A549 (cell line): ENCODE results near the gene C17orf78. TPM values are rescaled to one million over a fixed set of nuclear protein-coding genes. Genes with fewer than 3 reads are reported as not detected.
"Not testable (repeated sequence)": the region's sequence is repeated elsewhere in the genome, so short reads cannot be mapped to it uniquely, and the experiment has no call there.

Source experiments
- ATAC-seq, 2 experiments: fragments of 200-7000 bp in 1 of 2; fragments of >200 bp in 1 of 2; cut with Nextera tagmentation in 1 of 2; cut with Tn5 transposase in 1 of 2; 3 replicates each; pipeline versions ENCODE4 v1.8.0 to v1.9.1; 2018 to 2020; ENCODE audit warnings: mild to moderate bottlenecking in 1 of 2, moderate library complexity in 1 of 2
- CTCF ChIA-PET: fragments of 300-600 bp; sonication (Branson Sonifier 250); formaldehyde crosslinking; extraction: SDS; loops from one replicate; lab custom pipeline; 2021; ENCODE audit warnings: antibody characterized with exemption, inconsistent platforms; lab: Yijun Ruan, JAX
- POLR2A ChIA-PET: fragments of 350-600 bp; formaldehyde crosslinking; extraction: SDS; loops from one replicate; lab custom pipeline; 2021; ENCODE audit warnings: antibody characterized with exemption, inconsistent platforms; lab: Yijun Ruan, JAX
- DNase-seq, 2 experiments: peaks; one replicate each; pipeline versions ENCODE4 v3.0.0 to v3.0.0-alpha.2; 2011 to 2016; ENCODE audit warnings: low read depth in 1 of 2, low spot score in 1 of 2
- FAIRE-seq: peaks from 2 replicates; lab custom pipeline; 2011; peaks lifted over from hg19 to GRCh38; lab: Jason Lieb, UNC
- H3K27ac ChIP-seq, 2 experiments: fragments of >200 bp; sonication (Bioruptor Twin); formaldehyde crosslinking; 3 replicates each; pipeline ENCODE4 v1.5.1; 2016 to 2017
- H3K4me1 ChIP-seq: fragments of >200 bp; sonication (Bioruptor Twin); formaldehyde crosslinking; 3 replicates; pipeline ENCODE4 v1.6.1; 2016
- H3K4me2 ChIP-seq: fragments of >200 bp; sonication (Bioruptor Twin); formaldehyde crosslinking; 3 replicates; pipeline ENCODE4 v1.6.1; 2016
- H3K4me3 ChIP-seq: fragments of >200 bp; sonication (Bioruptor Twin); formaldehyde crosslinking; 3 replicates; pipeline ENCODE4 v1.5.1; 2016
- H3K9me3 ChIP-seq: fragments of >200 bp; sonication (Bioruptor Twin); formaldehyde crosslinking; 3 replicates; pipeline ENCODE4 v1.6.1; 2016
- BCL3 ChIP-seq: fragments of >200 bp; sonication (Bioruptor Twin); formaldehyde crosslinking; IDR thresholded peaks from 3 replicates; pipeline ENCODE4 v1.6.1; 2016
- CHD2 ChIP-seq: fragments of 150-350 bp; IDR thresholded peaks from 2 replicates; pipeline ENCODE4 v1.6.1; 2014; ENCODE audit warnings: low read length; ENCODE audit not compliant: partially characterized antibody
- E2F6 ChIP-seq: IDR thresholded peaks from 2 replicates; pipeline ENCODE4 v1.6.1; 2012; ENCODE audit warnings: low read depth, borderline replicate concordance
- ELK1 ChIP-seq: fragments of 150-350 bp; IDR thresholded peaks from 2 replicates; pipeline ENCODE4 v1.6.1; 2014; ENCODE audit warnings: low read depth, mild to moderate bottlenecking, low read length
- FOXS1 ChIP-seq: fragments of 250-450 bp; sonication (Bioruptor Pico); IDR thresholded peaks from 2 replicates; pipeline ENCODE4 v1.5.0; 2020; ENCODE audit warnings: mild to moderate bottlenecking, moderate library complexity
- GATA3 ChIP-seq: IDR thresholded peaks from 2 replicates; pipeline ENCODE4 v1.6.1; 2012; ENCODE audit warnings: borderline replicate concordance
- HOXA7 ChIP-seq: fragments of 250-450 bp; sonication (Bioruptor Pico); IDR thresholded peaks from 2 replicates; pipeline ENCODE4 v1.5.0; 2020; ENCODE audit warnings: mild to moderate bottlenecking, moderate library complexity
- HOXB13 ChIP-seq: fragments of 250-450 bp; sonication (Bioruptor Pico); IDR thresholded peaks from 2 replicates; pipeline ENCODE4 v1.5.0; 2020; ENCODE audit warnings: low read depth, mild to moderate bottlenecking, moderate library complexity
- JUN ChIP-seq, 2 experiments: fragments of >200 bp; sonication (Bioruptor Twin); formaldehyde crosslinking; IDR thresholded peaks; 2 replicates in 1 of 2; 3 replicates in 1 of 2; pipeline ENCODE4 v1.6.1; 2016 to 2017
- KDM1A ChIP-seq: fragments of 200-600 bp; sonication (generic); IDR thresholded peaks from 2 replicates; pipeline ENCODE4 v1.6.1; 2016; ENCODE audit warnings: low read depth, mild to moderate bottlenecking
- MAZ ChIP-seq: fragments of 150-350 bp; IDR thresholded peaks from 2 replicates; pipeline ENCODE4 v1.6.1; 2014; ENCODE audit warnings: antibody characterized with exemption, low read depth, low read length, borderline replicate concordance
- NFE2L2 ChIP-seq: fragments of 150-350 bp; conservative IDR thresholded peaks from 2 replicates; pipeline ENCODE4 v1.6.1; 2014; ENCODE audit warnings: low read length
- NR3C1 ChIP-seq: fragments of >200 bp; sonication (Bioruptor Twin); formaldehyde crosslinking; IDR thresholded peaks from 3 replicates; pipeline ENCODE4 v1.6.1; 2017
- POLR2A ChIP-seq: IDR thresholded peaks from 2 replicates; pipeline ENCODE4 v1.6.1; 2012; ENCODE audit warnings: mild to moderate bottlenecking, low read length
- RAD21 ChIP-seq, 2 experiments: fragments of >200 bp in 1 of 2; sonication (Bioruptor Twin) in 1 of 2; formaldehyde crosslinking in 1 of 2; IDR thresholded peaks in 1 of 2; conservative IDR thresholded peaks in 1 of 2; 2 replicates in 1 of 2; 3 replicates in 1 of 2; pipeline ENCODE4 v1.6.1; 2012 to 2018; ENCODE audit warnings: inconsistent platforms in 1 of 2
- RCOR1 ChIP-seq: fragments of 150-350 bp; IDR thresholded peaks from 2 replicates; pipeline ENCODE4 v1.6.1; 2014; ENCODE audit warnings: antibody characterized with exemption, low read length, low read depth
- RNF2 ChIP-seq: fragments of 200-600 bp; sonication (generic); IDR thresholded peaks from 2 replicates; pipeline ENCODE4 v1.6.1; 2016; ENCODE audit warnings: low read depth, mild to moderate bottlenecking, antibody characterized with exemption, moderate library complexity, borderline replicate concordance
- SMC3 ChIP-seq: fragments of >200 bp; sonication (Bioruptor Twin); formaldehyde crosslinking; IDR thresholded peaks from 3 replicates; pipeline ENCODE4 v1.6.1; 2018; ENCODE audit warnings: inconsistent platforms
- SREBF2 ChIP-seq: fragments of 450-650 bp; IDR thresholded peaks from 2 replicates; pipeline ENCODE4 v1.6.1; 2014; ENCODE audit warnings: mild to moderate bottlenecking, moderate library complexity
- TP53 ChIP-seq: fragments of 250-450 bp; sonication (Bioruptor Pico); IDR thresholded peaks from 2 replicates; pipeline ENCODE4 v1.5.0; 2021; ENCODE audit warnings: mild to moderate bottlenecking, moderate library complexity
- USF2 ChIP-seq: fragments of 450-650 bp; IDR thresholded peaks from 2 replicates; pipeline ENCODE4 v1.6.1; 2014; ENCODE audit warnings: antibody characterized with exemption
- ZFP36 ChIP-seq: fragments of 450-650 bp; IDR thresholded peaks from 2 replicates; pipeline ENCODE4 v1.6.1; 2014; ENCODE audit warnings: borderline replicate concordance; ENCODE audit not compliant: partially characterized antibody
- WGBS: methylation state at CpG from one replicate; pipeline ENCODE4 v1.1.6; 2017; ENCODE audit errors: missing lambda C conversion rate; 5-methylcytosine and 5-hydroxymethylcytosine counted together
- polyA plus RNA-seq, 4 experiments: library from polyadenylated mRNA; depleted of rRNA in 3 of 4; stranded (reverse); fragments of >200 nt; fragmentation: RNase III in 1 of 4; extraction: RNeasy Plus Mini Kit Qiagen cat#74134 plus additional on column Dnase treatment in 1 of 4; gene quantifications; 2 replicates in 3 of 4; 3 replicates in 1 of 4; pipeline ENCODE4 v1.2.3, GENCODE V29; 2011 to 2017
- TF ChIP-seq, protein P1 (sequence below): IDR thresholded peaks from 2 replicates; pipeline ENCODE4 v1.6.1; 2012

Gene C17orf78
- polyA plus RNA-seq, 2 of the 4 experiments (the other 2 are of a cell fraction): not detected

- CTCF ChIA-PET: interaction anchor here (0.7 to 1.8 kb wide), 4 partner anchors 24 to 28 kb away, joined by 4 to 5 read pairs (median 4); partner anchors contain the start of gene C17orf78
- DNase-seq (no peak), ATAC-seq (no peak), FAIRE-seq (no peak)
- Histone ChIP-seq H3K4me2 (no peak overlapping the region), H3K9me3 (no peaks in the 10 kb centered on the region), H3K27ac (no peak overlapping the region), H3K4me1 (peaks cover 16% of the 10 kb centered on the region), H3K4me3 (no peak overlapping the region)
- POLR2A ChIA-PET: no interaction called here
- TF ChIP-seq HOXA7 (CRISPR knock-in tag) (0 out of 2 replicates have a peak, but pooled peaks have one; percentile 36), NR3C1 (no peak), CHD2 (no peak), JUN (IDR thresholded peaks at IDR 0.05) (no peak), MAZ (no peak), RCOR1 (no peak)
These were observed 24.7 kb downstream of the C17orf78 start for GRCh38 chr17:37400505-37400904.

DNA sequence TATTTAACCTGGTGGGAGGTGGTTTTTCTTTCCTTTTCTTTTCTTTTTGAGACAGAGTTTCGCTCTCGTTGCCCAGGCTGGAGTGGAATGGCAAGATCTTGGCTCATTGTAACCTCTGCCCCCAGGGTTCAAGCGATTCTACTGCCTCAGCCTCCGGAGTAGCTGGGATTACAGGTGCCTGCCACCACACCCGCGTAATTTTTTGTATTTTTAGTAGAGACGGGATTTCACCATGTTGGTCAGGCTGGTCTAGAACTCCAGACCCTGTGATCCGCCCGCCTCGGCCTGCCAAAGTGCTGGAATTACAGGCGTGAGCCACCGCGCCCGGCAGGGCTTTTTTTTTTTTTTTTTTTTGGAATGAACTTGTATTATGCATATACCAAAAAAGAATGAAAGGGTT is 29.7 kb downstream of the C17orf78 start:
- ATAC-seq, FAIRE-seq, DNase-seq, H3K9me3 ChIP-seq, POLR2A ChIA-PET: not testable (repeated sequence)
- Histone ChIP-seq H3K4me1 (peaks cover 16% of the 10 kb centered on the region; the same call in 2 of the 3 replicates), H3K27ac (peak overlapping the region; percentile 91 to 98), H3K4me2 (peak overlapping the region; percentile 75), H3K4me3 (peak overlapping the region; percentile 76)
- WGBS: 16% methylated on average over 14 of the region's 14 CpGs
- CTCF ChIA-PET: interaction anchor here (1.0 to 4.6 kb wide), 5 partner anchors 16 to 291 kb away, joined by 3 to 33 read pairs (median 4); no protein-coding TSS in a partner anchor

DNA sequence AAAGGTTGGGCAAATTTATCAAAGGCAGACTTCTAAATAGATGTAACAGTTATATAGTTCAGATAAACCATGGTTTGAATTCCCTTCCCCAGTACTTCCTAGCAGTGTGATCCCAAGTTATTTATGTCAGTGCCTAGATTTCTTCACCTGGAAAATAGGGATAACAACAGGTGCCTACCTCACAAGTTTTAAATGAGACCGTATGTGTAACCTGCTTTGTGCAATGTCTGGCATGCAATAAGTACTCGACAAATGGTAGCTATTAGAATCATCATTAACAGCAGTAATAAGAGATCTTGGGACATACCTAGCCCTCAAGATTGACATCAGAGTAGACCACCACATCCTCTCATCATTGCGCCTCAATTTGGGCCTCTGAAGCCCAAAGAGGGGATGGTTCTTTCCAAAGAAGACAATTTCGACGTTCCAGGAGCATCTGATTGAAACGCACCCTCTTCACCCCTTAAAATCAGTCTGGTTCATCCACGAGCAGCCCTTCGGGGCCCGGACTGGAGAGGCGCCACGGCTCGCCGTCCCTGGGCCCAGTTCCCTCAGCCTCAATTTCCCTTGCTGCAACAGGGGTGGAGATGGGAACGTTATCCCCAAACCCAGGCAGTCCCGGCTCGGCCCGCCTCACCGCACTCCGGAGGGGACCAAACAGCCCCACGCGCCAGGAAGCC is 30.3 kb downstream of the C17orf78 start:
- H3K4me1 ChIP-seq: peaks cover 16% of the 10 kb centered on the region; the same call in 2 of the 3 replicates
- TF ChIP-seq FOXS1 (CRISPR knock-in tag) (no peak), E2F6 (0 out of 2 replicates have a peak, but pooled peaks have one; percentile 40), NFE2L2 (no peak), BCL3 (no peak), MAZ (no peak), RAD21 (conservative IDR thresholded peaks at IDR 0.05 in 1 of 2, IDR thresholded peaks at IDR 0.05 in 1 of 2) (no peak), KDM1A (no peak)
- TF ChIP-seq, protein P1, sequence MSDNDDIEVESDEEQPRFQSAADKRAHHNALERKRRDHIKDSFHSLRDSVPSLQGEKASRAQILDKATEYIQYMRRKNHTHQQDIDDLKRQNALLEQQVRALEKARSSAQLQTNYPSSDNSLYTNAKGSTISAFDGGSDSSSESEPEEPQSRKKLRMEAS: peak; percentile 76; the same call in 1 of the 2 replicates
- peak overlapping the region; percentile 91 to 98 for H3K27ac ChIP-seq
- peak overlapping the region; percentile 76 for H3K4me3 ChIP-seq
- H3K4me2 ChIP-seq: peak overlapping the region; percentile 75
- no peaks in the 10 kb centered on the region for H3K9me3 ChIP-seq
- FAIRE-seq: no peak
- POLR2A ChIA-PET: no interaction called here
- ATAC-seq: peak; percentile 62 to 70
- CTCF ChIA-PET: interaction anchor here (1.0 to 4.6 kb wide), 4 partner anchors 32 to 291 kb away, joined by 3 to 33 read pairs (median 4); no protein-coding TSS in a partner anchor
- WGBS: under 1% methylated on average over 13 of the region's 21 CpGs
- peak in 1 of 2 experiments; percentile 22 for DNase-seq

DNA sequence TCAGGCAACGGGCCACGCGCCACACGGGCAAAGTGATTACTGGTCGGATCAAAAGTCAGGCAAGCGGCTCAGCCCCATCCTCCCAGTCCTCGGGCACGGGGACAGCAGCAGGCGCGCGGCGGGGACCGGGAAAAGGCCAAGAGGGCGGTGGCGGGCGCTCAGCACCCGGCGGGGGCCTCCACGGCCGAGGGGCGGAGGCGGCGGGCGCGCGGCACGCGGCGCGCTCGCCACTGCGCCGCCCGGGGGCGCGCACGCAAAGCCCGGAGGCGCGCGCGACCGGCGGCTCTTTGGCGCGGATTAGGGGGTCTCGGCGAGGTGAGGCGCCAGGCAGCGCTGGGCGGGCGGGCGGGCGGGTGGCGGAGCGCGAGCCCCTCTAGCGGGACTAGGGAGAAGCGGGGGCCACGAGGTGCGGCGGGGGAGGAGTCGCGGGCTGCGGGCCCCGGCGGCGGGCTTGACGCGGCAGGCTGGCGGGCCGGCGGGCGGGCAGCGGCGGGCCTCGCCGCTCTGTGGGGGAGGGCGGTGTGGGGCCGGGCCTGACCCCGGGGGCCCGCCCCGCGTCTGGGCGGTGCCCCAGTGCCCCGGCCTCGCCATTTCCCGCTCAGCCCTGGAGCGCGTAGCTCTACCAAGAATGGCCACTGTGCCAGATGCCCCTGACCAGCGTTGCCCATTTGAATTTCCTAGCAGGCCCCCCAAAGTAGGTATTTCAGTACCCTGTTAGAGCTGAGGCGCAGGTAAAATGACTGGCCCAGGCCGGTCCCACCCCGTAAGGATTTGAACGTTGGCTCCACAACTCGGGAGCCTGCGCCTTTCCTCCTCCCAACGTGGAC is 31.1 kb downstream of the C17orf78 start, which contains the start of the genes ACACA and TADA2A:
Gene ACACA (minus strand): TSS at position 202 of the 827 bp plus-strand sequence. CDS start 537 bp downstream, outside the sequence.
Gene TADA2A (plus strand): TSS at position 252 of the 827 bp plus-strand sequence. CDS start 4,480 bp downstream, outside the sequence.
- peaks cover 16% of the 10 kb centered on the region; the same call in 2 of the 3 replicates for H3K4me1 ChIP-seq
- H3K4me2 ChIP-seq: peak within 1 kb of the TSS; percentile 75
- H3K27ac ChIP-seq: peak within 1 kb of the TSS; percentile 91 to 98
- ChIA-PET CTCF (interaction anchor here (0.7 to 4.6 kb wide), 9 partner anchors 14 to 292 kb away, joined by 3 to 33 read pairs (median 4); no protein-coding TSS in a partner anchor), POLR2A (interaction anchor here (0.6 to 1.5 kb wide), 21 partner anchors 13 to 380 kb away, joined by 3 to 14 read pairs (median 4); partner anchors contain the start of genes DUSP14 and SYNRG)
- H3K4me3 ChIP-seq: peak within 1 kb of the TSS; percentile 76
- no peak for FAIRE-seq
- WGBS: 1% methylated on average over 22 of the region's 98 CpGs
- ATAC-seq: peak; percentile 96 to 97
- no peaks in the 10 kb centered on the region for H3K9me3 ChIP-seq
- DNase-seq: peak; percentile 89 to 93
- TF ChIP-seq ZFP36 (no peak), RNF2 (no peak), MAZ (no peak), USF2 (no peak), TP53 (CRISPR knock-in tag) (peak; percentile 66; the same call in 1 of the 2 replicates), KDM1A (no peak), SMC3 (0 out of 3 replicates have a peak, but pooled peaks have one; percentile 6), SREBF2 (no peak), ELK1 (no peak), HOXB13 (CRISPR knock-in tag) (peak; percentile 72; the same call in 1 of the 2 replicates), POLR2A (peak; percentile 90), GATA3 (peak; percentile 32; the same call in 1 of the 2 replicates)
